ENCODE measurements around the gene CDC27.

- no peak for TF ChIP-seq CTCF (IDR thresholded peaks at IDR 0.05; ENCODE audit: low read depth, low read length, poor library complexity, severe bottlenecking)
- TF ChIP-seq EZH2phosphoT487 (IDR thresholded peaks at IDR 0.05; ENCODE audit: borderline replicate concordance, low read length) = no peak
Measured at GRCh38 chr17:47117386-47117785, 71.7 kb downstream of the CDC27 start.
